Measurements from ENCODE around the gene SYCE1.
"Not testable (repeated sequence)": the region's sequence is repeated elsewhere in the genome, so short reads cannot be mapped to it uniquely, and the experiment has no call there.

Gene SYCE1

GRCh38 chr10:133555521-133555920 is 9.9 kb downstream of the SYCE1 start:
- Histone ChIP-seq H3K9ac (no peak overlapping the region), H3K36me3 (ENCODE audit: control insufficient read depth, insufficient read depth, low read length) (no peaks in the 10 kb centered on the region), H3K9me3 (ENCODE audit: control insufficient read depth, low read length) (no peaks in the 10 kb centered on the region), H3K79me2 (no peaks in the 10 kb centered on the region), H3K4me2 (ENCODE audit: low read length) (no peak overlapping the region), H3K27ac (no peak overlapping the region), H2AFZ (no peak overlapping the region), H3K4me3 (ENCODE audit: low read depth, low read length) (no peak overlapping the region), H3K27me3 (ENCODE audit: control insufficient read depth, insufficient read depth, low read length) (no peaks in the 10 kb centered on the region), H3K4me1 (no peaks in the 10 kb centered on the region)
- TF ChIP-seq CTCF (IDR thresholded peaks at IDR 0.05), result no peak

GRCh38 chr10:133554600-133554999 is 10.8 kb downstream of the SYCE1 start:
- H3K4me2 ChIP-seq (ENCODE audit: low read length), result no peak overlapping the region
- no peak overlapping the region for H3K4me3 ChIP-seq (ENCODE audit: low read depth, low read length)
- no peak overlapping the region for H2AFZ ChIP-seq
- no peaks in the 10 kb centered on the region for H3K79me2 ChIP-seq
- H3K9me3 ChIP-seq (ENCODE audit: control insufficient read depth, low read length), result no peaks in the 10 kb centered on the region
- H3K4me1 ChIP-seq, result no peaks in the 10 kb centered on the region
- H3K9ac ChIP-seq, result no peak overlapping the region
- H3K27me3 ChIP-seq (ENCODE audit: control insufficient read depth, insufficient read depth, low read length), result no peaks in the 10 kb centered on the region
- TF ChIP-seq CTCF (IDR thresholded peaks at IDR 0.05), result no peak
- no peak overlapping the region for H3K27ac ChIP-seq
- no peaks in the 10 kb centered on the region for H3K36me3 ChIP-seq (ENCODE audit: control insufficient read depth, insufficient read depth, low read length)

GRCh38 chr10:133544506-133544905 is 20.9 kb downstream of the SYCE1 start:
- Histone ChIP-seq H3K9ac (no peak overlapping the region), H2AFZ (no peak overlapping the region), H3K27ac (no peak overlapping the region), H3K79me2 (no peaks in the 10 kb centered on the region), H3K4me3 (ENCODE audit: low read depth, low read length) (no peak overlapping the region), H3K9me3 (ENCODE audit: control insufficient read depth, low read length) (no peaks in the 10 kb centered on the region), H3K4me2 (ENCODE audit: low read length) (no peak overlapping the region), H3K36me3 (ENCODE audit: control insufficient read depth, insufficient read depth, low read length) (no peaks in the 10 kb centered on the region), H3K4me1 (no peaks in the 10 kb centered on the region), H3K27me3 (ENCODE audit: control insufficient read depth, insufficient read depth, low read length) (no peaks in the 10 kb centered on the region)
- TF ChIP-seq CTCF (IDR thresholded peaks at IDR 0.05), result no peak

DNA sequence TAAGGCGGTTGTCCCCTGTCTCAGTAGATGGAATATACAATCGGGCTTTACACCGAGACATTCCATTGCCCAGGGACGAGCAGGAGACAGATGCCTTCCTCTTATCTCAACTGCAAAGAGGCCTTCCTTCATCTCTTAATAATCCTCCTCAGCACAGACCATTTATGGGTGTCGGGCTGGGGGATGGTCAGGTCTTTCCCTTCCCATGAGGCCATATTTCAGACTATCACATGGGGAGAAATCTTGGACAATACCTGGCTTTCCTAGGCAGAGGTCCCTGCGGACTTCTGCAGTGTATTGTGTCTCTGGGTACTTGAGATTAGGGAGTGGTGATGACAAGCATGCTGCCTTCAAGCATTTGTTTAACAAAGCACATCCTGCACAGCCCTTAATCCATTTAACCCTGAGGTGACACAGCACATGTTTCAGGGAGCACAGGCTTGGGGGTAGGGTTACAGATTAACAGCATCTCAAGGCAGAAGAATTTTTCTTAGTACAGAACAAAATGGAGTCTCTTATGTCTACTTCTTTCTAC is 23.9 kb downstream of the SYCE1 start:
- H3K27ac ChIP-seq; H3K36me3 ChIP-seq (ENCODE audit: control insufficient read depth, insufficient read depth, low read length); H3K4me3 ChIP-seq (ENCODE audit: low read depth, low read length); H3K4me1 ChIP-seq; H3K4me2 ChIP-seq (ENCODE audit: low read length); H2AFZ ChIP-seq; H3K9me3 ChIP-seq (ENCODE audit: control insufficient read depth, low read length); H3K79me2 ChIP-seq; H3K27me3 ChIP-seq (ENCODE audit: control insufficient read depth, insufficient read depth, low read length); H3K9ac ChIP-seq: not testable (repeated sequence)

- Histone ChIP-seq H3K27me3 (ENCODE audit: control insufficient read depth, insufficient read depth, low read length) (no peaks in the 10 kb centered on the region), H3K4me2 (ENCODE audit: low read length) (no peak overlapping the region), H3K4me1 (no peaks in the 10 kb centered on the region), H3K36me3 (ENCODE audit: control insufficient read depth, insufficient read depth, low read length) (no peaks in the 10 kb centered on the region), H3K9me3 (ENCODE audit: control insufficient read depth, low read length) (no peaks in the 10 kb centered on the region), H2AFZ (no peak overlapping the region), H3K4me3 (ENCODE audit: low read depth, low read length) (no peak overlapping the region), H3K79me2 (no peaks in the 10 kb centered on the region), H3K9ac (no peak overlapping the region), H3K27ac (no peak overlapping the region)
- no peak for TF ChIP-seq CTCF (IDR thresholded peaks at IDR 0.05)
These were observed 27.5 kb downstream of the SYCE1 start for GRCh38 chr10:133537546-133538545.

Measured in parathyroid adenoma (tissue), 2 donors.